Measurements from ENCODE around the gene BBS10.
A peak's percentile ranks its signal among the peaks of the same experiment; 100 is the strongest.
"Not testable (repeated sequence)": the region's sequence is repeated elsewhere in the genome, so short reads cannot be mapped to it uniquely, and the experiment has no call there.

Gene BBS10

GRCh38 chr12:76348079-76348901 lies at the start of gene BBS10:
Gene BBS10 (minus strand): TSS chr12:76348415. CDS start chr12:76348358, 57 bp downstream.
- DNase-seq (ENCODE audit: low spot score), result peak; percentile 92

- no peak for DNase-seq (ENCODE audit: low spot score)
Observed at GRCh38 chr12:76391461-76391860, 43.2 kb upstream of the BBS10 start.

- no peak for DNase-seq (ENCODE audit: low spot score)
Observed at GRCh38 chr12:76387614-76388013, 39.4 kb upstream of the BBS10 start.

- DNase-seq (ENCODE audit: low spot score), result no peak
Observed at GRCh38 chr12:76384560-76384959, 36.3 kb upstream of the BBS10 start.

GRCh38 chr12:76383988-76384387 lies 35.8 kb upstream of the BBS10 start:
- DNase-seq (ENCODE audit: low spot score), result no peak

GRCh38 chr12:76379261-76379660 lies 31.0 kb upstream of the BBS10 start:
- DNase-seq (ENCODE audit: low spot score), result no peak

GRCh38 chr12:76376876-76377275 lies 28.7 kb upstream of the BBS10 start:
- not testable (repeated sequence) for DNase-seq (ENCODE audit: low spot score)

- DNase-seq (ENCODE audit: low spot score), result no peak
Observed at GRCh38 chr12:76375939-76376338, 27.7 kb upstream of the BBS10 start.

GRCh38 chr12:76375470-76375869 lies 27.3 kb upstream of the BBS10 start:
- no peak for DNase-seq (ENCODE audit: low spot score)

- no peak for DNase-seq (ENCODE audit: low spot score)
Observed at GRCh38 chr12:76374386-76375020, 26.3 kb upstream of the BBS10 start.

GRCh38 chr12:76368230-76368629 lies 20.0 kb upstream of the BBS10 start:
- no peak for DNase-seq (ENCODE audit: low spot score)

GRCh38 chr12:76366163-76366562 lies 17.9 kb upstream of the BBS10 start:
- no peak for DNase-seq (ENCODE audit: low spot score)

GRCh38 chr12:76364131-76364530 lies 15.9 kb upstream of the BBS10 start:
- not testable (repeated sequence) for DNase-seq (ENCODE audit: low spot score)

GRCh38 chr12:76360316-76360715 lies 12.1 kb upstream of the BBS10 start:
- no peak for DNase-seq (ENCODE audit: low spot score)

- no peak for DNase-seq (ENCODE audit: low spot score)
Observed at GRCh38 chr12:76356071-76356470, 7.9 kb upstream of the BBS10 start.

GRCh38 chr12:76346798-76347420 lies 1.3 kb downstream of the BBS10 start:
- DNase-seq (ENCODE audit: low spot score), result peak; percentile 80

- DNase-seq (ENCODE audit: low spot score), result no peak
Observed at GRCh38 chr12:76346236-76346635, 2.0 kb downstream of the BBS10 start.

- no peak for DNase-seq (ENCODE audit: low spot score)
Observed at GRCh38 chr12:76345569-76345968, 2.6 kb downstream of the BBS10 start.

GRCh38 chr12:76341436-76342030 lies 6.7 kb downstream of the BBS10 start:
- DNase-seq (ENCODE audit: low spot score), result no peak

GRCh38 chr12:76340680-76341435 lies 7.4 kb downstream of the BBS10 start:
- no peak for DNase-seq (ENCODE audit: low spot score)

GRCh38 chr12:76337583-76337982 lies 10.6 kb downstream of the BBS10 start:
- DNase-seq (ENCODE audit: low spot score), result no peak

GRCh38 chr12:76332606-76333005 lies 15.6 kb downstream of the BBS10 start:
- DNase-seq (ENCODE audit: low spot score), result no peak

Measured in globus pallidus (tissue), 1 donor.